ENCODE measurements around the gene ASB7.
"Not testable (repeated sequence)": the region's sequence is repeated elsewhere in the genome, so short reads cannot be mapped to it uniquely, and the experiment has no call there.

The ASB7 gene

GRCh38 chr15:100653608-100654007 lies 51.2 kb downstream of the ASB7 start:
- DNase-seq = no peak

GRCh38 chr15:100658895-100659294 lies 56.5 kb downstream of the ASB7 start:
- no peak for DNase-seq

GRCh38 chr15:100661156-100661555 lies 58.8 kb downstream of the ASB7 start:
- DNase-seq = no peak

GRCh38 chr15:100663086-100663914 lies 60.9 kb downstream of the ASB7 start:
- DNase-seq = no peak

- no peak for DNase-seq
Observed at GRCh38 chr15:100663915-100664281, 61.5 kb downstream of the ASB7 start.

DNA sequence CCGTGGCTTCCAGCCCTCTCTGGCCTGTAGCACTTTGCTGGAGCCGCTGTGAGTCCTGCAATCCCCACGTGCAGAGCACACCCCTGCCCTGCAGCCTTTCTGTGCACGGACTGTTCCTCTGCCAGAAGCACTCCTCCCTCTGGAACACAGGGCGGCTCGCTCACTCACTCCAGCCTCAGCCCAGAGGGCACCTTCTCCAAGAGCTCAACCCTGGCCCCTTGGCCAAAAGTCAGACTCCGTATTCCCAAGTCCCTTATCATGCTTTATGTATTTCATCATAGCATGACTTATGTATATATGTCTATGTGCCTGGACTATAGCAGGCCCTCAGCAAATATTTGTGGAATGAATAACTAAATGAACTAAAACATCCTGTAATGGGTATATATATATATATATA lies 63.2 kb downstream of the ASB7 start:
- no peak for DNase-seq

- DNase-seq = no peak
Observed at GRCh38 chr15:100667405-100668347, 65.3 kb downstream of the ASB7 start.

- DNase-seq = no peak
Observed at GRCh38 chr15:100668348-100668745, 66.0 kb downstream of the ASB7 start.

DNA sequence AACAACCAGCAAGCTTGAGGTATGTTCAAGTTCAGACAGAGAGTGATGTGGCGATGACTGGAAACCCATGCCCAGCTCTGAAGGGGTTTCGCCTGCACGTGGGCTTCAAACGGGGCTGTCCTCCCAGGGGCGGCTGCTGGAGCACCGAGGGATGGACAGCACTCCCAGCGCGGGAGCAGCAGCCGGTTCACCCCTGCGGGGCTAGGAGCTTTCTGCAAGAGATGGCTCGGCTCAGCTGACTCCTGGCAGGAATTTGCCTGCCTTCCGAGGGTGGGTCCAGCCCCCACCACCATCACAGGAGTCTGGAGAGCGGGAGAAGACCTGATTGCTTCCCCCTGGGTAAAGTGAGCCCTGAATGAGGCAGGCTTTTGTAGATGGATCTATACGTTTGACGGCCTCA lies 66.9 kb downstream of the ASB7 start:
- no peak for DNase-seq

DNA sequence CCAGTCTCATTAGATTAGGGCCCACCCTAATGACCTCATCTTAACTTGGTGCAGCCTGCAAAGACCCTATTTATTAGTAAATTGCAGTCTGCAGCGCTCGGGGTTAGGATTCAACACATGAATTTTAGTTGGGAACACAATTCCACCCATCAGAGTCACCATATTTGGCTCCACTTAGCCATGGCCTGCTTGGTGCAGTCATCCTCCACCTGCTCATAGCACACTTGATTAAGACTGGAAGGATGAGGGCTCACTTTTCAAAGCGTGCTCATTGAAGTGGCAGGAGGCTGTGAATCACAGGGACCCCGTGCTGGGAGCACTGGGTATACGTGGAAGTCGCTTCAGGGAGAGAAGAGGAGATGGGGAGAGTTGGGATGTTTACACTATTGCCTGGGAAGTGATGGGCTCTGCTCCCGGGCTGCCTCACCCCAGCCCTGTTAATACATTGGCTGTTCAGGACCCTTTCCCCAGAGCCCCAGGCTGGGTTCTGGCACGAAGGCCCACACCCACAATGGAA lies 68.2 kb downstream of the ASB7 start:
- no peak for DNase-seq

- no peak for DNase-seq
Observed at GRCh38 chr15:100671124-100671680, 68.8 kb downstream of the ASB7 start.

GRCh38 chr15:100671858-100672543 lies 69.6 kb downstream of the ASB7 start:
- DNase-seq = no peak

DNA sequence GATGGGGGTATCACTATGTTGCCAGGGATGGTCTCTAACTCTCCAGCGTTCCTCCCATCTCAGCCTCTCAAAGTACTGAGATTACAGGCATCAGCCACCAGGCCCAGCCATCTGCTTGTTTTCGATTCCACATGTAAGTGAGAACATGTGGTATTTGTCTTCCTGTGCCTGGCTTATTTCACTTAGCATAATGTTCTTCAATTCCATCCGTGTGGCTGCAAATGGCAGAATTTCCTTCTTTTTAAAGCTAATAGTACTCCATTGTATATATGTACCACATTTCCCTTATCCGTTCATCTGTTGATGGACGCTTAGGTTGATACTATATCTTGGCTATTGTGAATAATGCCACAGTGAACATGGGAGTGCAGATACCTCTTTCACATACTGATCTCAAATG lies 70.6 kb downstream of the ASB7 start:
- DNase-seq = no peak

GRCh38 chr15:100679151-100679550 lies 76.8 kb downstream of the ASB7 start:
- DNase-seq = not testable (repeated sequence)

DNA sequence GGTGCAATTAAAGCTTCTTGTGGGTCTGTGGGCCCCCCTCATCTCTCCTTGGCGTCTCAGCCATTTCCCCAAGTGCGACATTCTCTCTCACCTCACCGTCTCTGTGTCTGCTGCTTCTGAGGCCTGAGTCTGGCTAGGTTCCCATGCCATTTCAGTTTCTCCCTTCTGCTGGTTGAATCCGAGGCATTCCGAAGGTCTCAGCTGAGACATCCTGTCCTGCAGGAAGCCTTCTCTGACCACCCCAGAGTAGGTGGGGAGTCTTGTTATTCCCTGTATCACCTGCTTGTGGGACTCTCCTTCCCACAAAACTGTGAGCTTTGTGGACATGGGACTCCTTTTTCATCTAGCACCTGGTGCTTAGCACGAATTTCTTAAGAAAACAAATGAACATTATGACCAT lies 78.3 kb downstream of the ASB7 start:
- DNase-seq = no peak

DNA sequence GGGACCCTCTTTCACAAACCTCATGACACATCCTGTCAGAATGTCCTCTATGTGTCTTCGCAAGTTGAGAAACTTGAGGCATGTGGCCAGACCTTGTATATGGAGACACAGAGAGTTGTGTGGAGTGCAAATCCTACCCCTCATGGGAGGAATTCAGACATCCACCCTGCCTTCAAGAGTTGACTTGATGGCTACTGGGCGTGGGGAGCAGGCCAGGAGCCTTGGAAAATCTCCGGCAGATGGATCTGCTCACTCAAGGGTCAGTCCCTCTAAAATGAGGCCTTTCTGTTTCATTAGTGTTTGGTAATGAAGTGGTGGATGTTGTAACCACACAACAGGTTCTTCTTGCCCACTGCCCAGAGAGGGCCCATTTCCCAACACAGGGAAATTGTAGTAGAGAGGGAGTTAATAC lies 79.0 kb downstream of the ASB7 start:
- no peak for DNase-seq

GRCh38 chr15:100682468-100682867 lies 80.1 kb downstream of the ASB7 start:
- DNase-seq = no peak

- DNase-seq = no peak
Observed at GRCh38 chr15:100683434-100683833, 81.0 kb downstream of the ASB7 start.

- no peak for DNase-seq
Observed at GRCh38 chr15:100684591-100684990, 82.2 kb downstream of the ASB7 start.

- no peak for DNase-seq
Observed at GRCh38 chr15:100686021-100686724, 83.8 kb downstream of the ASB7 start.

GRCh38 chr15:100686725-100687473 lies 84.5 kb downstream of the ASB7 start:
- DNase-seq = no peak
